GM18505 (cell line): ENCODE results near the gene LMLN.
"Not testable (repeated sequence)": the region's sequence is repeated elsewhere in the genome, so short reads cannot be mapped to it uniquely, and the experiment has no call there.

Source experiments
- ATAC-seq: cut with Tn5 transposase; IDR thresholded peaks from one replicate; pipeline ENCODE4 v1.9.1; 2021; ENCODE audit not compliant: unreplicated experiment
- POLR2A ChIP-seq: IDR thresholded peaks from 4 replicates; pipeline ENCODE4 v1.6.1; 2011; ENCODE audit warnings: borderline replicate concordance; ENCODE audit not compliant: insufficient read depth, insufficient read length; ENCODE audit errors: extremely low read depth

Gene LMLN

DNA sequence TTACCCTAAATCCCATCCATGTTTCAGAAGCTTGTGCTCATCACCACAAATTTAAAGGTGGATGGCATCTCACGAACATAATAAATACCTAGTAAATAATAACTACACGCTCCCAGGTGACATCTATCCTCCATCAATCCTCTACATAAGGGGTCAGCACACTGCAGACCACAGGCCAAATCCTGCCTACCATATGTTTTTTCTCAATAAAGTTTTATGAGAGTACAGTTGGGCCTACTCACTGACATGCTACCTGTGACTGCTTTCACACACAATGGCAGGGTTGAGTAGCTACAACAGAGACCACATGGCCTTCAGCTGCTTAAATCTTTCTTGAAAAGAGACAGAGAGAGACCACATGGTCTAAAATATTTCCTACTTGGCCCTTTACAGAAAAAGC, 105.9 kb downstream of the LMLN start:
- TF ChIP-seq POLR2A = no peak
- ATAC-seq = no peak

DNA sequence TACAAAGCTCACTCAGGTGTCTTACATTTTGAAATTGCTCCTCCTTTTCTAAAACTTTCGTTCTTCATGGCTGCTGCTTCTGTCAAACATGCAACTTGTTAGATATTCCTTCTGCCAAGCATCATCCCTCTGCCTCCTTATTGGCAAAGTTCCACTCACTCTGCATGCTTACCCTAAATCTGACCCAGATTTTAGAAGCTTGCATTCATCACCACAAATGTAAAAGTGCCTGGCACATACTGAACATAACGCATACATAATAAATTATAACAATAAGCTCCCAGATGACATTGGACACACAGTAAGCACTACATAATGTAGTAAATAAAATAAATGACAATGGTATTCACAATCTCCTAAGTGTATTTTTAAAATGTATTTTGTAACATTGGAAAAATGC, 107.4 kb downstream of the LMLN start:
- no peak for ATAC-seq
- no peak for TF ChIP-seq POLR2A

GRCh38 chr3:198070871-198071270, 110.9 kb downstream of the LMLN start:
- TF ChIP-seq POLR2A = no peak
- ATAC-seq = no peak

DNA sequence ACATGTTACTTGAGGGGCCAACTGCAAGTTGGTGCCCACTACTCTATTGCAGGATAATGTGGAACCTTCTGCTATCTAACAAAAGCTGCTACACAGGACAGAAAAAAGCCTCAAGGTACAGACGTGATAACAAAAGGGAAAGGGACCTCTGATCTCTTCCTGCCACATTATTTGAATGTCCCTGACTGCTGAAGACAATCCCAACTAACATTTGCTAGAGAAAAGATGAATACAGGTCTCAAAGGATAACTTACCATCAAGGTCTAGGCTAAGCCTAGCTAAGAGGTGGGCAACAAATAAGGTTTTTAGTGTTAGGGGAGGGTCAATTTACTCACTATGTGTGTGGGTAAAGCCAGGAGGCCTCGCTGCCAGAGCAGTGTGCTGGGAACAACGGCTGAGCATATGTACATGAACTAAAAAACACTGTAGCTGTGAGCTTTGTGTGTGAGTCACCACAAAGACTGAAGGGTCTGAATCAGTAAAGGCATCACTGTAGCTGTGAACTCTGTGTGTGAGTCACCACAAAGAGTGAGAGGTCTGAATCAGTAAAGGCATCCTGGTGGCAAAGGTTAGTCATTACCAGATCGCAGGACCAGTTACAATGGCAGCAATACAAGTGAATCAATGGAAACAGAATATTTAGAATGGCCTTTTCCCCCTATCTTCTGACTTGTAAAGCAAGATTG, 111.7 kb downstream of the LMLN start:
- TF ChIP-seq POLR2A = no peak
- ATAC-seq = no peak

- TF ChIP-seq POLR2A = no peak
- ATAC-seq = no peak
These were observed 116.8 kb downstream of the LMLN start for GRCh38 chr3:198076722-198077308.

DNA sequence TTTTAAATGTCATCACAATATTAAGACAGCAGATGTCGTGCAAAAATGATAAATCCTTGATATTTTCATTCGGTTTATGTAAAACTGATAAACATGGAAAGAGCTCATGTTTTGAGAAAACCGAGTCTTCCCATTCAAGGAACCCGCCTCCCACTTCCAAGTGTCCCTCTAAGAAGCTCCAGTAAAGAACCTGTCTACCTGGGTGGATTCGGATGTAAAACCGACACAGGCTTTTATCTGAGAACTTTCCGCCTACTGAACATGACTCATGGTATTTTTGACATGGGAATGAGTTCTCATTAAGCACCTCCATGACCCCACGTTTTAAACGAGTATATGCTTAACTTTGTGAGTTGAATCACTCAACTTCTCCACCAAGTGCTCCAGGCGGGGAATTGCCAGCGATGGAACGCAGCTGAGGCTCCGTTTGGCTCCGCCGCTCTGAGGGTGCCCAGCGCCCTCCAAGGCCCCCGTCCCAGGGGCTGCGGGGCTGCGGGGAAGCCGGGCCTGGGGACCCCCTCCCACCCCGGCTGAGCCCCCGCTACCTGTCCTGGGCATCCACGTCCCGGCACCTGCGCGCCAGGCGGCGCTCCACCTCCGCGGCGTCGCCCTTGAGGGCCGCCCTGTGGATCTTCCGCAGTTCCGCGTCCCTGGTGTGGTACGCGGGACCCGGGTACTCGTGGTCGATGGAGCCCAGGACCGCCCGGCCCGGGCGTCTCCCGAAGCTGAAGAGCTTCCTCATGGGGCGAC, 119.9 kb downstream of the LMLN start:
- ATAC-seq = peak; percentile 24
- no peak for TF ChIP-seq POLR2A

- no peak for TF ChIP-seq POLR2A
- ATAC-seq = peak; percentile 83
These were observed 120.7 kb downstream of the LMLN start for GRCh38 chr3:198080521-198081384.

- ATAC-seq = no peak
- TF ChIP-seq POLR2A = no peak
These were observed 121.4 kb downstream of the LMLN start for GRCh38 chr3:198081421-198081844.

DNA sequence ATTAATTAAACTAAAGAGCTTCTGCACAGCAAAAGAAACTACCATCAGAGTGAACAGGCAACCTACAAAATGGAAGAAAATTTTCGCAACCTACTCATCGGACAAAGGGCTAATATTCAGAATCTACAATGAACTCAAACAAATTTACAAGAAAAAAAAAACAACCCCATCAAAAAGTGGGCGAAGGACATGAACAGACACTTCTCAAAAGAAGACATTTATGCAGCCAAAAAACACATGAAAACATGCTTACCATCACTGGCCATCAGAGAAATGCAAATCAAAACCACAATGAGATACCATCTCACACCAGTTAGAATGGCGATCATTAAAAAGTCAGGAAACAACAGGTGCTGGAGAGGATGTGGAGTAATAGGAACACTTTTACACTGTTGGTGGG, 122.2 kb downstream of the LMLN start:
- ATAC-seq = not testable (repeated sequence)

DNA sequence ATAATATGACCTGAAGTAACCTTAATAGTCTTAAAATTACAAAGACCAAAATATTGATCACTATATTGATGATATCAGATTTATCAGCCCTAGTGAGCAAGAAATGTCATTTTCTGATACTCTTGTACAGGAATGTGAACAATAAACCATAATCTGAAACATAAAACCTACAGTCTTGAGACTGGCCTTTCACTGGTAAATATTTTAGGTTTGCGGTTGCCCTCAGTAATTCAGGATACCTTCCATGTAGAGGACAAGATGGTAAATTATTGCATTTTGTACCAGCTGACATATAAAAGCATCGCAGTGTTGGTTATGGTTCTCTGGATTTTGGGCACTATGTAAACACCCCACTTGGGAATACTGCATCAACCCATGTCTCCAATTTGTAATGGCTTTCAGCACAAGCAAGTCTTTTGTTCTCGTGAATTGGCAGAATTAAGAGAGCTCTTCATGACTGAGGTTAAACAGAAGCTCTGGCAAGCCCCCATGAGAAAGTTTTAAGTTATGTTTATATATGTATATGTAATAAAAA, 128.5 kb downstream of the LMLN start:
- no peak for ATAC-seq
- TF ChIP-seq POLR2A = no peak

DNA sequence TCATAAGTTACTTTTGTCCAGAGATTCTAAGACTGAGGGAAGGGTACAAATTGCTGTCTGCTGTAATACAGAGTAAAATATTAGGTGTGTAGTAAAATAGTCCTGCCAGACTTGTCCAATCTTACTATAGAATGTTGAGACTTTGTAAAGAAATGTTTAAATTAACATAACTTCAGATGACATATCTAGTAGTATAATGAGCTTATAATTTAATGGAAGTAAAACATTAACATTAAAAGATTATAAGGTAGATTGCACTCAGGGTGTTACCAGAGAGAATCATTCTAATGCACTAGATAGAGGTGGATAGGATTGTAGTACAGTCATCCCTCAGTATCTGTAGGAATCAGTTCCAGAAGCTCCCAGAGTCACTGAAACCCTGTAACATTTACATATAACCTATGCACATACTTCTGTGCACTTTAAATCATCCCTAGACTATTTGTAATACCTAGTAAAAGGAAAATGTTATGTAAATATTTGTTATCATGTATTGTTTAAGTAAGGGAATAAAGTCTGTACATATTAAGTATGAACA, 130.8 kb downstream of the LMLN start:
- ATAC-seq = no peak
- TF ChIP-seq POLR2A = no peak

GRCh38 chr3:198092276-198092675, 132.3 kb downstream of the LMLN start:
- no peak for ATAC-seq
- TF ChIP-seq POLR2A = no peak

GRCh38 chr3:198093112-198093679, 133.2 kb downstream of the LMLN start:
- no peak for ATAC-seq
- no peak for TF ChIP-seq POLR2A
